SU-DHL-6 (cell line): ENCODE data around the gene CRACR2A.

ENCODE experiments used
- H2AFZ ChIP-seq: fragments of 200-600 bp; sonication (generic); 2 replicates; pipeline ENCODE4 v1.6.1; 2014; ENCODE audit warnings: low read depth, mild to moderate bottlenecking, moderate library complexity, mixed read lengths, antibody characterized with exemption, low read length; ENCODE audit not compliant: severe bottlenecking
- H3F3A ChIP-seq: fragments of 200-600 bp; shearing (Covaris generic); 2 replicates; pipeline ENCODE4 v1.6.0; 2016; ENCODE audit warnings: antibody characterized with exemption, mild to moderate bottlenecking; ENCODE audit not compliant: insufficient read depth
- H3K27ac ChIP-seq: fragments of 200-600 bp; sonication (generic); 2 replicates; pipeline ENCODE4 v1.5.1; 2016; ENCODE audit warnings: low read depth, mild to moderate bottlenecking, low read length, moderate library complexity, mixed read lengths
- H3K27me3 ChIP-seq: fragments of 200-600 bp; sonication (generic), shearing (Covaris generic); 2 replicates; pipeline ENCODE4 v1.6.0; 2014; ENCODE audit warnings: mild to moderate bottlenecking, low read length
- H3K36me3 ChIP-seq: fragments of 200-600 bp; sonication (generic); 2 replicates; pipeline ENCODE4 v1.6.1; 2014; ENCODE audit warnings: mild to moderate bottlenecking, low read length, mixed read lengths
- H3K4me2 ChIP-seq: fragments of 300-600, 200-600 bp; shearing (Covaris generic), sonication (generic); 2 replicates; pipeline ENCODE4 v1.6.0; 2014; ENCODE audit warnings: low read length, low read depth, mild to moderate bottlenecking; ENCODE audit not compliant: poor library complexity, severe bottlenecking
- H3K4me3 ChIP-seq: fragments of 200-600 bp; sonication (generic); 2 replicates; pipeline ENCODE4 v1.5.1; 2014; ENCODE audit warnings: antibody characterized with exemption, low read length, mild to moderate bottlenecking, mixed read lengths; ENCODE audit not compliant: insufficient read depth, poor library complexity, severe bottlenecking
- H3K79me2 ChIP-seq: fragments of 200-600 bp; sonication (generic); 2 replicates; pipeline ENCODE4 v1.6.1; 2014; ENCODE audit warnings: mild to moderate bottlenecking, low read length, moderate library complexity; ENCODE audit not compliant: insufficient read depth
- H3K9ac ChIP-seq: fragments of 200-600 bp; sonication (generic); 2 replicates; pipeline ENCODE4 v1.7.0; 2014; ENCODE audit warnings: mild to moderate bottlenecking, low read length
- H3K9me2 ChIP-seq: fragments of 200-600 bp; sonication (generic); replicated peaks from 2 replicates; pipeline ENCODE4 v1.6.1; 2014; ENCODE audit warnings: low read length; ENCODE audit not compliant: insufficient read depth
- H3K9me3 ChIP-seq: fragments of 200-600 bp; sonication (generic); 2 replicates; pipeline ENCODE4 v1.6.1; 2014; ENCODE audit warnings: low read length, mixed read lengths; ENCODE audit not compliant: insufficient read depth
- H4K20me1 ChIP-seq: fragments of 200-600 bp; sonication (generic); 2 replicates; pipeline ENCODE4 v1.6.1; 2014; ENCODE audit warnings: low read depth, mild to moderate bottlenecking, antibody characterized with exemption, low read length, moderate library complexity, mixed read lengths
- EZH2phosphoT487 ChIP-seq: fragments of 200-600 bp; sonication (generic), shearing (Covaris generic); conservative IDR thresholded peaks from 2 replicates; pipeline ENCODE4 v1.6.1; 2018; ENCODE audit warnings: mild to moderate bottlenecking, antibody characterized with exemption, low read length, moderate library complexity, mixed read lengths
- TF ChIP-seq, protein P1 (sequence below): fragments of 200-600 bp; sonication (generic); IDR thresholded peaks from one replicate; pipeline ENCODE4 v1.5.1; 2017; ENCODE audit warnings: antibody characterized with exemption, mild to moderate bottlenecking, low read length, moderate library complexity; ENCODE audit not compliant: insufficient read depth, poor library complexity, severe bottlenecking

Gene CRACR2A

DNA sequence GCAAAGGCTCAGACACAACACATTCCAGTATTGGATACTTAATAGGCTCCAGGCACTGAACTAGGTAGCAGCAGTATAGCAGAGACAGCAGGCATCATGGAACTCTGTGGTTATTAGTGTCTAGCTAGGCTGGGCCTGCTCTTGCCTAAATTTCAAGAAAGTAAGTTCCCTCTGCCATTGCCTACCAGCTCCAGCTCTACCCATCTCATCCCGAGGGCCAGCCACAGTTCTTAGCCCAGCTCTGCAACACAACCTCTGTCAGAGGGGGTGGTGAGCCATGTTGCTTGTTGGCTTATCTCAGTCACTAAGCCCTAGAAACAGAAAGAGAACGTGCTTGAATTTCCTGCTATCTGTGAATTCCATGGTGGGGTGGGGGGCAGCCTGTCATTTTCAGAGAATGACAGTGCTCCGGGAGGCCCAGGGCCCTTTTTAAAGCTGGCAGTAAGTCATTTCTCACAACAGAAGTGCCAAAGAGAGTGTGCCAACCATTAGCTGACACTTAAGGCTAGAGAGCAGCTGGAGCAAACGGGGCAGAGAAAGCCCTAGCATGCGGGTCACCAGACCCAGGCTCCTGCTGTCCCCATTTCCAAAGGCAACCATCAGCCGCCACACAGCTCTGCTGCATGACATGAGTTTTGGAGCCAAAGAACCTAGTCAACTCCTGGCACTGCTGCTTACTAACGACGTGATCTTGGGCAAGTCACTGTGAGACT, 156.1 kb downstream of the CRACR2A start:
- Histone ChIP-seq H3K27me3 (no peaks in the 10 kb centered on the region), H3K79me2 (no peaks in the 10 kb centered on the region)
- TF ChIP-seq, protein P1, sequence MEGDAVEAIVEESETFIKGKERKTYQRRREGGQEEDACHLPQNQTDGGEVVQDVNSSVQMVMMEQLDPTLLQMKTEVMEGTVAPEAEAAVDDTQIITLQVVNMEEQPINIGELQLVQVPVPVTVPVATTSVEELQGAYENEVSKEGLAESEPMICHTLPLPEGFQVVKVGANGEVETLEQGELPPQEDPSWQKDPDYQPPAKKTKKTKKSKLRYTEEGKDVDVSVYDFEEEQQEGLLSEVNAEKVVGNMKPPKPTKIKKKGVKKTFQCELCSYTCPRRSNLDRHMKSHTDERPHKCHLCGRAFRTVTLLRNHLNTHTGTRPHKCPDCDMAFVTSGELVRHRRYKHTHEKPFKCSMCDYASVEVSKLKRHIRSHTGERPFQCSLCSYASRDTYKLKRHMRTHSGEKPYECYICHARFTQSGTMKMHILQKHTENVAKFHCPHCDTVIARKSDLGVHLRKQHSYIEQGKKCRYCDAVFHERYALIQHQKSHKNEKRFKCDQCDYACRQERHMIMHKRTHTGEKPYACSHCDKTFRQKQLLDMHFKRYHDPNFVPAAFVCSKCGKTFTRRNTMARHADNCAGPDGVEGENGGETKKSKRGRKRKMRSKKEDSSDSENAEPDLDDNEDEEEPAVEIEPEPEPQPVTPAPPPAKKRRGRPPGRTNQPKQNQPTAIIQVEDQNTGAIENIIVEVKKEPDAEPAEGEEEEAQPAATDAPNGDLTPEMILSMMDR = no peak
- no peak for TF ChIP-seq EZH2phosphoT487

GRCh38 chr12:3595721-3596120, 157.2 kb downstream of the CRACR2A start:
- Histone ChIP-seq H3K9me2 (no peaks in the 10 kb centered on the region), H3K4me2 (no peak overlapping the region), H3F3A (no peaks in the 10 kb centered on the region), H2AFZ (no peak overlapping the region), H4K20me1 (no peaks in the 10 kb centered on the region), H3K4me3 (no peak overlapping the region), H3K9me3 (no peaks in the 10 kb centered on the region), H3K27ac (no peak overlapping the region), H3K9ac (no peak overlapping the region), H3K36me3 (no peaks in the 10 kb centered on the region), H3K79me2 (no peaks in the 10 kb centered on the region), H3K27me3 (no peaks in the 10 kb centered on the region)
- TF ChIP-seq, protein P1 = no peak
- TF ChIP-seq EZH2phosphoT487 = no peak

More for the DNA sequence above, 156.1 kb downstream of the CRACR2A start:
- Histone ChIP-seq H3K27ac (no peak overlapping the region), H4K20me1 (no peaks in the 10 kb centered on the region), H3K9me2 (no peaks in the 10 kb centered on the region), H2AFZ (no peak overlapping the region), H3K9ac (no peak overlapping the region), H3K36me3 (no peaks in the 10 kb centered on the region), H3K4me2 (no peak overlapping the region), H3K4me3 (no peak overlapping the region), H3K9me3 (no peaks in the 10 kb centered on the region), H3F3A (no peaks in the 10 kb centered on the region)

- no peaks in the 10 kb centered on the region for H3K9me2 ChIP-seq
- no peaks in the 10 kb centered on the region for H4K20me1 ChIP-seq
- no peaks in the 10 kb centered on the region for H3K36me3 ChIP-seq
- no peaks in the 10 kb centered on the region for H3F3A ChIP-seq
- no peak overlapping the region for H3K4me2 ChIP-seq
- H3K9ac ChIP-seq = no peak overlapping the region
- no peak for TF ChIP-seq EZH2phosphoT487
- TF ChIP-seq, protein P1 = no peak
- H2AFZ ChIP-seq = no peak overlapping the region
- H3K27me3 ChIP-seq = no peaks in the 10 kb centered on the region
- no peaks in the 10 kb centered on the region for H3K9me3 ChIP-seq
- H3K79me2 ChIP-seq = no peaks in the 10 kb centered on the region
- H3K4me3 ChIP-seq = no peak overlapping the region
- H3K27ac ChIP-seq = no peak overlapping the region
Observed at GRCh38 chr12:3594966-3595365, 157.9 kb downstream of the CRACR2A start.
